NB4 (cell line): ENCODE results near the gene TNFRSF1B.

ENCODE experiments used
- DNase-seq: peaks from one replicate; pipeline ENCODE4 v3.0.0; 2010; ENCODE audit warnings: low read depth
- H3K4me3 ChIP-seq: one replicate; pipeline ENCODE4 v1.5.1; 2011; ENCODE audit warnings: mild to moderate bottlenecking, low read depth, low read length, moderate library complexity
- CTCF ChIP-seq: IDR thresholded peaks from one replicate; pipeline ENCODE4 v1.5.1; 2012; ENCODE audit warnings: low read depth, low read length
- MAX ChIP-seq: IDR thresholded peaks from 2 replicates; pipeline ENCODE4 v1.6.1; 2011; ENCODE audit warnings: low read depth, low read length
- MYC ChIP-seq: IDR thresholded peaks from 2 replicates; pipeline ENCODE4 v1.6.1; 2011; ENCODE audit warnings: low read depth, low read length
- POLR2A ChIP-seq: IDR thresholded peaks from 2 replicates; pipeline ENCODE4 v1.6.1; 2011; ENCODE audit warnings: mild to moderate bottlenecking; ENCODE audit not compliant: insufficient read length; ENCODE audit errors: extremely low read depth

The TNFRSF1B gene

GRCh38 chr1:12204754-12205658, 38.2 kb downstream of the TNFRSF1B start:
- TF ChIP-seq POLR2A (no peak), CTCF (no peak), MAX (no peak), MYC (no peak)
- DNase-seq = no peak
- no peak overlapping the region for H3K4me3 ChIP-seq

GRCh38 chr1:12206238-12206637, 39.4 kb downstream of the TNFRSF1B start:
- no peak for DNase-seq
- no peak for TF ChIP-seq MAX
- TF ChIP-seq MYC = no peak
- no peak for TF ChIP-seq CTCF
- TF ChIP-seq POLR2A = no peak
- no peak overlapping the region for H3K4me3 ChIP-seq

GRCh38 chr1:12206792-12207424, 40.1 kb downstream of the TNFRSF1B start:
- no peak for DNase-seq
- no peak for TF ChIP-seq MAX
- H3K4me3 ChIP-seq = no peak overlapping the region

- DNase-seq = no peak
- TF ChIP-seq POLR2A (no peak), MYC (no peak), MAX (no peak), CTCF (no peak)
- no peak overlapping the region for H3K4me3 ChIP-seq
Observed at GRCh38 chr1:12208271-12208670, 41.5 kb downstream of the TNFRSF1B start.

- 0 out of 2 replicates have a peak, but pooled peaks have one; percentile 31 for TF ChIP-seq MYC
- peak; percentile 90 for TF ChIP-seq CTCF
- TF ChIP-seq MAX = peak; percentile 54
- TF ChIP-seq POLR2A = no peak
- DNase-seq = peak; percentile 82
- no peak overlapping the region for H3K4me3 ChIP-seq
Observed at GRCh38 chr1:12208764-12209494, 42.1 kb downstream of the TNFRSF1B start.
